Jurkat, Clone E6-1 (cell line): ENCODE results near the gene LMF1.
A peak's percentile ranks its signal among the peaks of the same experiment; 100 is the strongest.

Source experiments
- DNase-seq: peaks from one replicate; pipeline ENCODE4 v3.0.0-alpha.2; 2011; ENCODE audit warnings: low read depth, low spot score
- H3K4me3 ChIP-seq: 2 replicates; pipeline ENCODE4 v1.5.1; 2011; ENCODE audit warnings: mild to moderate bottlenecking, low read length, control low read depth, moderate library complexity

Gene LMF1

DNA sequence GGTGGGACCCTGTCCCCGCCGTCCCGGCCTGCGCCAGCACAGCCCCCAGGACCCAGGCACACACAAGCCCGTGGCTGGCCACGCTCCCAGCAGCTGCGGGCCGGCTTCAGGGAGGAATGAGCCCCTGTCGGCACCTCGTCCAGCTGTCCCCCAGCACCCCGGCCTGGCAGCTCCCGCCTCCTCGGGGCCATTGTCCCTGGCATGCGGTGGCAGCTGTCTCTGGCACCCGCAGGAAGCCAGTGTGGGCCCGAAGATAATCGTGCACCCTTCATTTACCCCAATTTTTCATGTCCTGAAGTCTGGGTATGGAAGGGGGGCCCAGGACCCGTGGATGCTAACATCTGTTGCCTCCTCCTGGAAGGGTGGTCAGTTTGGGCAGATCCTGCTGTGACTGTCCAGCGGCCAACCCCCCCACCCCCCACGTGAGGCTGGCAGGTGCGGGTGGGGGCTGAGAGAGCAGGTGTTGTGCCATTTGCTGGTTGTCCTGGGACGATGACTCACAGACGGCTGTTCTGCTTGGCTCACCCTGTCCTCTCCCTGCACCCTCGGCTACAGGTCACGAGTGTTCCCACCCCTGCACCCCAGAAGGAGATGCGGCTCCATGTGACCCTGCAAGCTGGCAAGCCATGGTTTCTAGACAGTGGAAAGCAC, 4.0 kb upstream of the LMF1 start:
- DNase-seq = no peak
- no peak overlapping the region for H3K4me3 ChIP-seq

DNA sequence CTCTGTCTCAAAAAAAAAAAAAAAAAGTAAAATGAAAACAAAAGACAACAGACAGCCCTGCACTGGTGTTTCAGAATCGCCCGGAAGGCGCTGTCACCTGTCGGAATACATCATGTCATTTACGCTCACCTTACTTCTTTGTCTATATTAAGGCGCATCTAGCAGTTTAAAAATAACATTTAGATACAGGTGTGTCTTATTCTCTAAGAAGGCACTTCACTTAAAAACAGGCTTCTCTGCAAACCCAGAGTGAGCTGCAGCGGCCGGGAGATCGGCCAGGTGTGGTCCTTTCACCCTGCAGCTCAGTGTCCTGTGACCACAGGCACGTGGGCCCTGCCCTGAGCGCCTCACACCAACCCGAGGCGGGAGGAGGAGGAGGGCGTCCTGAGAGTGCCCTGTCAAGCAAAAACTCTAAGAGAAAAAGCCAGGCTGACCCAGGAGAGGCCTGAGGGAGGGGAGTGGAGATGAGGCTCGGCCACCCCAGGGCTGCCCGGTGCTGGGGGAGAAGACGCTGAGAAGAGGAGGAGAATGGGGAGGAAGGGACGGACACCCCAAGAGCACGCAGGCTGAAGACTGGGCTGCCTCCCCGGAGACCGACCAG, 3.3 kb upstream of the LMF1 start:
- no peak overlapping the region for H3K4me3 ChIP-seq
- DNase-seq = no peak

GRCh38 chr16:973366-973765, 2.6 kb upstream of the LMF1 start:
- no peak overlapping the region for H3K4me3 ChIP-seq
- no peak for DNase-seq

GRCh38 chr16:972316-973002, 1.7 kb upstream of the LMF1 start:
- DNase-seq = no peak
- no peak overlapping the region for H3K4me3 ChIP-seq

- no peak overlapping the region for H3K4me3 ChIP-seq
- DNase-seq = no peak
These were observed 1.2 kb upstream of the LMF1 start for GRCh38 chr16:971981-972315.

- no peak for DNase-seq
- H3K4me3 ChIP-seq = peak overlapping the region; percentile 47
These were observed 760 bp upstream of the LMF1 start for GRCh38 chr16:971582-971905.

DNA sequence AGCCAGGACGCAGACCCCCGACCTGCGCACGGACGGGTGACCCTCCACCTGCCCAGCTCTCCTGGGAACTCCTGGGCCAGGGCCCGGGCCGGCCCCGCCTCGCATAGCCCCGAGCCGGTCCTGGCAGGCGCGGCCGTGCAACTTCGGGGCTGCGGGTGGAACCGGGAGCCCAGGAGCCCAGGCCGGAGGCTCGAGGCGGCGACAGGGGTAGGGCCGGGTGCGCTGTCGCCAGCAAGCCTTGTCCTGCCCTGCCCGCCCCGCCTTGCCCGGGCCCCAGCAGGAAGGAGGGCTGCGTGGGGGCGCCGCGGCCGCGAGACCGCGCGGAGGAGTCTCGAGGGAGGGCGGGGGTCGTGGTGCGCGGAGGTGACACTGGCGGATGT, 408 bp downstream of the LMF1 start:
- no peak for DNase-seq
- H3K4me3 ChIP-seq = peak overlapping the region; percentile 71

DNA sequence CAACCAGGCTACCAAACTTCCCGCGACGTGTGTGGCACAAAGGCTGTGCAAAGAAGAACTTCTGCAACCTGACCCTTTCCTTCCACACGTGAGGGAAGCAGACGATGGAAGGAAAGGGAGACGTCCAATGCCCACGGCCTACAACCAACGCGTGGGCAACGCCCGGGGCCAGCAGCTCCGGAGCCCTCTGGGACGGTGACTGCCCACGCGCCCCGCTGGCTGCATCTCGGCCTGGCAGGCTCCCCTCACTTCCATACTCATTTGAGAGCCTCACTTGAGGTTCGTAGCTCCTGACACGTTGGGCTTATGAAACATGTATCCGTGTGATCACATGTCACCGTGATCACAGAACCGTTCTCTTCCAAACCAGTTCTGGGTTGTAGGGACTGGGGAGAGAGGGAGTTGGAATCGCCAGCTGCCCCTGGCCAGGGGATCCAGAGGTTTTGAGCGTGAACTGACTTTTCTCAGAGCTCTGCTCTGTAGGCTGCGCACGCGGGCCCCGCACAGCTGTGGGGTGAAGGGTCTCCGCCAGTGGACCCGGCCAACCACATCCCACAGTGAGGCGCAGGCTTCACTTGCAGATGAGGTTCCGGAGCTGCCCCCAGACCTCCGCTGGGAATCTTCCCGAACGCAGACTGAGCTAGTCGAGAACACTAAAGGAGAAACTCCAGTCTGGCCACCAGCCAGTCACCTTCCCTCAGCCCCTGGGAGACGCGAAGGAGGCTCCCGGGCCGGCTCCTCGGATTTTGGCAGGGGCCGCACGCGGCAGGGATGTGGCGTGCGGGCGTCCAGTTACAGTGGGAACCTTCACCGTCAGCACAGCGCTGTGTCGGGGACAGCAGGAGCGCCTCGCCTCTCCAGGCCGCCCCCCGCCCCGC, 1.0 kb downstream of the LMF1 start:
- no peak for DNase-seq
- H3K4me3 ChIP-seq = peak overlapping the region; percentile 71

- DNase-seq = no peak
- no peak overlapping the region for H3K4me3 ChIP-seq
These were observed 2.2 kb downstream of the LMF1 start for GRCh38 chr16:968620-969019.

GRCh38 chr16:967546-968295, 3.1 kb downstream of the LMF1 start:
- no peak overlapping the region for H3K4me3 ChIP-seq
- DNase-seq = no peak

GRCh38 chr16:967077-967541, 3.7 kb downstream of the LMF1 start:
- H3K4me3 ChIP-seq = no peak overlapping the region

DNA sequence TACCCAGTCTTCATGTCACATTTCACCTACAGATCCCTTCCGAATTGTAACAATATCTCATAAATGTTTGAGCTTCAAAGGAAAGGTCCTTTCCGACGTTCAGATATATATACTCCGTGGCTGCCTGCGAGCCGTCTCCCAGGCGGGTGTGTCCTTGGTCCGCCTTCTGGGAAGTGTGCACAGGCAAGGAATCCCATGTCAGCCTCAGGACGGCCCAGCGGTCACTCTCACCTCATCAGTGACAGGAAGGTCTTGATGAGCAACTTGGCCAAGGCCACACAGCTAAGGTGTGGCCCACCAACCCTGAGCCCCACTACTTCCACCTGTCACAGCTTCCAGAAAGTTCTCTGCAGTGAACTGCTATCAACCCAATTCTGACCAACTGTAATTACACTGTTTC, 4.3 kb downstream of the LMF1 start:
- H3K4me3 ChIP-seq = no peak overlapping the region
- no peak for DNase-seq

More at GRCh38 chr16:967077-967541, 3.7 kb downstream of the LMF1 start:
- DNase-seq = no peak

- no peak for DNase-seq
- H3K4me3 ChIP-seq = no peak overlapping the region
These were observed 4.7 kb downstream of the LMF1 start for GRCh38 chr16:966035-966434.

DNA sequence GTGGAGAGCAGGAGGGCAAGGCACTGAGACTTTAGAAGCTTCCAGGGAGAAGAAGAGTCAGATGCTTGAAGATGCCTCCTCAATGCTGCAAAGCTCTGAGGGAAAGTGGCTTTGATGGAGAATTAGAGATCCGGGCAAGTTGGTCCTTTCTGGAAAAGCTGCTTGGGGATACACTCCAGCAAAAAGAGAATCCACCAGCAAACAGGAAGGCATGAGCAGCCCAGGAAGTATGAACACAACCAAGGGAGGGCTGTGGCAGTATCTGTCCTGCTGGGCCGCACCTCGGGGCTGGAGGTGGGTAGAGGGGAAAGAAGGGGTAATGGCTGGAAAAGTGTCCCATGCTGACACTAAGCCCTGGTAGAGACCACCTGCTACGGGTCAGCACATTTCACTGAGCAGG, 5.3 kb downstream of the LMF1 start:
- DNase-seq = no peak
- no peak overlapping the region for H3K4me3 ChIP-seq

- H3K4me3 ChIP-seq = no peak overlapping the region
- no peak for DNase-seq
These were observed 5.8 kb downstream of the LMF1 start for GRCh38 chr16:965036-965395.

DNA sequence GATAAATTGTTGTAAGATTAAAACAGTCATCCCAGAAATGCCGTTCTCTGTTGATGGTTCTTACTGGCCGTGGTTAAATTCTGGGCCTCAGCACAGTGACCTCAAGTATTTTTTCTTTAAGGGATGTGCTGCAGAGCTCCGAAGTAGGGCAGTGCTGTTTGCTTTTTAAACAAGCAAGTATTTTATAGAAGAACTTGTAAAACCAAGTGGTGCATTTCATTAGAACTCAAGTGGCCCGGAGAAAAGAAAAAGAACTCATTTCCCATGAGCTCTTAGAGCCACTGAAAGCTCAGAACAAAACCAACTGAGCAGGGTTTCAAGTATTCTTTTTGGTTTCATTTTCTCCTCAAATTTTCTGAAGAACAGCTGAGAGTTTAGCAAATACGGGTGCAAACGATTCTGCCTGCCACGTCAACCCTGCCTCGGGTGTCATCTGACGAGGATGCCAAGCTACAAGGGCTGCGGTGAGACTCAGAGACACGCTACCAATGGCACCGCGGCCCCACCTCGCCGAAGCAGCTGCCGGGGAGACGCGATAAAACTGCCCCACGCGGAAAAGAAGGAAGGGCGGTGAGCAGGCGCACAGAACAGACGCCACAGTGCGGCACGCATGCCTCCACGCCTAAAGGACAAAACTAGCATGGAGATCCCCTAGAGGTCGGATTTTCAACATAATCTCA, 6.3 kb downstream of the LMF1 start:
- DNase-seq = no peak
- H3K4me3 ChIP-seq = no peak overlapping the region

- no peak overlapping the region for H3K4me3 ChIP-seq
- DNase-seq = no peak
These were observed 6.9 kb downstream of the LMF1 start for GRCh38 chr16:963913-964312.

GRCh38 chr16:962901-963814, 7.6 kb downstream of the LMF1 start:
- no peak overlapping the region for H3K4me3 ChIP-seq

More at GRCh38 chr16:962901-963814, 7.6 kb downstream of the LMF1 start:
- no peak for DNase-seq
